Measurements from ENCODE around the gene TRAPPC3.

DNA sequence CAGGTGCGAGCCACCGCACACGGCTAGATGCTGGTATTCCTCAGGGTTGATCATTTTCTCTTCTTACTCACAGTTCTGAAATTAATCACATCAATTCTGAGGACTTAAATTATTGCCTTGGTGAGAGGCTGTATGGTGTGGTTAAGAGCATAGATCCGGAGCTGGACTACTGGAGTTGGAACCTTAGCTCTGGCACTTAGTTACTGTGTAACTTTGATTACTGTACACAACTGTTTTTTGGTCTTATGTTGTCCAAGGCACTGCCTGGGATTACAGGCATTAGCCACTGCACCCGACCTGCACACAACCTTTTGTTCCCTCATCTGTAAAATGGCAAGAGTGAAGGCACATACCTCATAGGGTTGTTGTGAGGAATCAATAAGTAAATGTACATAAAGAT, 49.4 kb upstream of the TRAPPC3 start:
- TF ChIP-seq, protein P1, sequence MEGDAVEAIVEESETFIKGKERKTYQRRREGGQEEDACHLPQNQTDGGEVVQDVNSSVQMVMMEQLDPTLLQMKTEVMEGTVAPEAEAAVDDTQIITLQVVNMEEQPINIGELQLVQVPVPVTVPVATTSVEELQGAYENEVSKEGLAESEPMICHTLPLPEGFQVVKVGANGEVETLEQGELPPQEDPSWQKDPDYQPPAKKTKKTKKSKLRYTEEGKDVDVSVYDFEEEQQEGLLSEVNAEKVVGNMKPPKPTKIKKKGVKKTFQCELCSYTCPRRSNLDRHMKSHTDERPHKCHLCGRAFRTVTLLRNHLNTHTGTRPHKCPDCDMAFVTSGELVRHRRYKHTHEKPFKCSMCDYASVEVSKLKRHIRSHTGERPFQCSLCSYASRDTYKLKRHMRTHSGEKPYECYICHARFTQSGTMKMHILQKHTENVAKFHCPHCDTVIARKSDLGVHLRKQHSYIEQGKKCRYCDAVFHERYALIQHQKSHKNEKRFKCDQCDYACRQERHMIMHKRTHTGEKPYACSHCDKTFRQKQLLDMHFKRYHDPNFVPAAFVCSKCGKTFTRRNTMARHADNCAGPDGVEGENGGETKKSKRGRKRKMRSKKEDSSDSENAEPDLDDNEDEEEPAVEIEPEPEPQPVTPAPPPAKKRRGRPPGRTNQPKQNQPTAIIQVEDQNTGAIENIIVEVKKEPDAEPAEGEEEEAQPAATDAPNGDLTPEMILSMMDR (IDR thresholded peaks at IDR 0.05), result no peak
- no peak for TF ChIP-seq ZFX (IDR thresholded peaks at IDR 0.05; ENCODE audit: borderline replicate concordance)
